HG03175 (cell line): Measurements from ENCODE around the gene ZMYND12.
"Not testable (repeated sequence)": the region's sequence is repeated elsewhere in the genome, so short reads cannot be mapped to it uniquely, and the experiment has no call there.

ENCODE experiments used
- ATAC-seq: cut with Tn5 transposase; IDR thresholded peaks from one replicate; pipeline ENCODE4 v1.9.1; 2021; ENCODE audit warnings: mild to moderate bottlenecking, moderate library complexity; ENCODE audit not compliant: unreplicated experiment

The ZMYND12 gene

GRCh38 chr1:42456010-42456753 is at the start of gene ZMYND12, which contains the start of gene PPCS:
Gene ZMYND12 (minus strand): TSS chr1:42456022. CDS start chr1:42455997, 25 bp downstream.
Gene PPCS (plus strand): TSS chr1:42456543. CDS start chr1:42456566, 23 bp downstream.
- ATAC-seq, result peak; percentile 85

GRCh38 chr1:42504535-42505128 is 48.8 kb upstream of the ZMYND12 start:
- ATAC-seq, result no peak

- ATAC-seq, result not testable (repeated sequence)
Observed at GRCh38 chr1:42502031-42502430, 46.2 kb upstream of the ZMYND12 start.

GRCh38 chr1:42490237-42490636 is 34.4 kb upstream of the ZMYND12 start:
- ATAC-seq, result no peak

GRCh38 chr1:42484382-42484781 is 28.6 kb upstream of the ZMYND12 start:
- no peak for ATAC-seq

DNA sequence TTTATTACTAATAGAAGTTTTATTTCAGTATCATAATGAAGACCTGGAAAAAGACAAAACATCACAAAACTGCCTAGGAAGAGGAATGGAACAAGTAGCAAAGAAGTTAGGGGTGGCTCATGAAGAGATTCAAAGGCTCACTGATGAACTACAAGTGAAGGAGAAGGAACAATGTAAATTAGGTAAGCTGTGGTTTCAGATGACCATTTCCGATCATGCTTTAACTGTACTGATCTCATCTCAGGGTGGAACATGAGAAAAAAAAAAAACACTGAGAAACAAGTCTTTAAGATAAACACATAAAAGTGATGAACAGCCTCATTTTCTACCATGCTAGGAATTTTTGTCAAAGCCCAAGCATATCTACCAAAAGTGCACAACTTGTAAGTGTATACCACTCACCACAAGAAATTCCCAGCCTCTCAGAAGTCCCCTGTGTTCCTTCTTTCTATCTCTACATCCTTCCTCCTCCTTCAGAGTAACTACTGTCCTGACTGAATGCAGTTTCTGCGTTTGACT is 26.9 kb upstream of the ZMYND12 start:
- no peak for ATAC-seq

GRCh38 chr1:42480921-42481320 is 25.1 kb upstream of the ZMYND12 start:
- no peak for ATAC-seq

DNA sequence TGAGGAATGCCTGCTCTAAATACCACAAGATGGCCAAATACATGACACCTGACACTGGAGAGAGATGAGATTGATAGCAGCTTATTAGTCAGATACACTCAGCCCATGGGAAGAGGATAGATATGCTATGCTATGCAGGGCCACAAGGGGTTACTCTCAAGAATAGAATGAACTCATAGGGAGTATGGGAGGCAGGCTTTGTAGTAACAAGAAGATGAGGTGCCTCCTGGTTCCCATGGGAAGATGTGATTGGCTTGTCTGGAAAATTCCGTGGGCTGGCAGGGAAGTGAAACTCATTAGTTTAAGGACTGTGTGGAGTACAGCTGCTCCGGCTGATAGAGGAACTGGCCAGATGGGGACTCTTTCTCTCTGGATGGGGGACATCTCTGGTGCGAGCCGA is 23.8 kb upstream of the ZMYND12 start:
- ATAC-seq, result no peak

GRCh38 chr1:42477775-42478174 is 22.0 kb upstream of the ZMYND12 start:
- ATAC-seq, result no peak

- not testable (repeated sequence) for ATAC-seq
Observed at GRCh38 chr1:42477354-42477753, 21.5 kb upstream of the ZMYND12 start.

DNA sequence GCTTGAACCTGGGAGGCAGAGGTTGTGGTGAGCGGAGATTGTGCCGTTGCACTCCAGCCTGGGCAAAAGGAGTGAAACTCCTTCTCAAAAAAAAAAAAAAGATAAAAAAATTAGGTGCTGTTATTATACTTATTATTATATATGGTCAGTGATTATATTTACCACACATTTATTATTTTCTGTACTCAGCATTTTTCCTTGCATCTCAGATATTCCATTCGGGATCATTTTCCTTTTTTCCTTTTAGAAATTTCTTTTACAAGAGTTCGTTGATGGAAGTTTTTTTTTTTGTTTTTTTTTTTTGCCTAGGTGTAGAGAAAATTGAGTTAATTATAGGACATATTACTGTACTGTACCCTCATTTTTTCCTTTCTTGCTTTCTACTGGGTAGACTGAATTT is 20.8 kb upstream of the ZMYND12 start:
- ATAC-seq, result no peak

GRCh38 chr1:42469727-42470126 is 13.9 kb upstream of the ZMYND12 start:
- ATAC-seq, result no peak

DNA sequence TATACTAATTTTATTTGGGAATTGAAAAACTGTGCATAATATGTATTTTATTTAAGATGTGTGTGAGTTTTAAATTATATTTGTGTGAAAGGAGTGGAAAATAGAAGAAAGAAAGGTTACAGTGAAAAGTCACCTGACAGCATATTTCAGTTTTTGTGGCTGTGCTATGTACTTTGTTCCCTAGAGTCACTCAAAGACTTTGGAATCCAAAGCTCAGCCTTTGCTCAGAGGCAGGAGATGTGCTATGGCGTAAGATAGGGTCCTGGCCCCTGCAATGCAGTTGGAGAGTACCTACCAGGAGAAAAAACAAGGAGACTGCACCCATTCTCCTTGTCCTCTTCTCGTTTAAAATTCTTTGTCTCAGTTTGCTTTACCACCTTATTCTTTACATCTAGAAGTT is 10.2 kb upstream of the ZMYND12 start:
- ATAC-seq, result no peak

GRCh38 chr1:42463921-42464320 is 8.1 kb upstream of the ZMYND12 start:
- no peak for ATAC-seq

GRCh38 chr1:42462828-42463763 is 7.3 kb upstream of the ZMYND12 start, which contains the start of gene CCDC30:
Gene CCDC30 (plus strand): TSS chr1:42463286. CDS start chr1:42480552, 17,266 bp downstream.
- ATAC-seq, result peak; percentile 98

DNA sequence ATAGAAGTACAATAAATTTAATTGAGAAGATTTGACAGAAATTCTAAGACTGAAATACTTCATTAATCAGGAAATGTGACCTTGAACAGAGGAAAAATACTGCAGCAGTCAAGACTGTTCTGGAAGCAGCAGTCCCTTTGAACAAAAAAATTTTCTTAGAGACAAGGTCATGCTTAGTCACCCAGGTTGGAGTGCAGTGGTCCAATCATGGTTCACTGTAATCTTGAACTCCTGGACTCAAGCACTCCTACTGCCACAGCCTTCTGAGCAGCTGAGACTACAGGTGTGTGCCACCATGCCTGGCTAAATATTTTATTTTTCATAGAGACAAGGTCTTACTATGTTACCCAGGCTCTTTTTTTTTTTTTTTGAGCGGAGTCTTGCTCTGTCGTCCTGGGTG is 5.4 kb upstream of the ZMYND12 start:
- no peak for ATAC-seq

DNA sequence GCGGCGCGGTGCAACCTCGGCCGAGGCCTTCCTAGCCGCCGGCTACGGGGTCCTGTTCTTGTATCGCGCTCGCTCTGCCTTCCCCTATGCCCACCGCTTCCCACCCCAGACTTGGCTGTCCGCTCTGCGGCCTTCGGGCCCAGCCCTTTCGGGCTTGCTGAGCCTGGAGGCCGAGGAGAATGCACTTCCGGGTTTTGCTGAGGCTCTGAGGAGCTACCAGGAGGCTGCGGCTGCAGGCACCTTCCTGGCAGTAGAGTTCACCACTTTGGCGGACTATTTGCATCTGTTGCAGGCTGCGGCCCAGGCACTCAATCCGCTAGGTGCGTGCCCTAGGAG is 900 bp upstream of the ZMYND12 start:
- peak; percentile 55 for ATAC-seq

DNA sequence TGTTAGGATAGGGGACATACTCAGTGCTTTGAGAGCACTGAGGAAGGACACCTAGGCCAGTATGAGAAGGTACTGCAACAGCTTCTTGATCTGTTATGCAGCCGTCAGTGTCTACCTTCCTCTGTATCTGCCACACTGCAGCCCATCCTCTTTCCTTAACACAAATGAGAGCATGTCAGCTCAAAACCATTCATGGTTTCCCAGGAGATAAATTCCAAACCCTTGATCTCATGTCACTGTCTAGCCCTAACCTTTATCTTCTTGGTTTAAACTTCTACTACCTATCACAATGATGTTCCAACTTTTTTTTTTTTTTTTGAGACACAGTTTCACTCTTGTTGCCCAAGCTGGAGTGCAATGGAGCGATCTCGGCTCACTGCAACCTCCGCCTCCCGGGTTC is 1.4 kb downstream of the ZMYND12 start:
- no peak for ATAC-seq

- ATAC-seq, result no peak
Observed at GRCh38 chr1:42453386-42453785, 2.4 kb downstream of the ZMYND12 start.

DNA sequence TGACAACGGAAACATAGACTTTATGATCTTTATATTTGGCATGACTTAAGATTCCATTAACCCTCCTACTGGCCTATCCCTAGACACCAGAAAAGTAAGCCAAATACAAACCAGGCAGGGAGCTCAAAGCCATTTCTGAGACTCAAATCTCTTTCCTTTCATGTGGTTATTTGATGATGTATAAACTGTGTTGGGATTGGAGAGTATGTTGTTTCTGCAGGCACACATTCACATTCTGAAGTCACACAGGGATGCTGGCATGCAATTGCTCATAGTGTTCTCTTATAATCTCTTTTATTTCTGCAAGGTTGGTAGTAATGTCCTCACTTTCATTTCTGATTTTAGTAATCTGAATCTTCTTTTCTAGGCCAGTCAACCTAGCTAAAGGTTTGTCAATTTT is 5.8 kb downstream of the ZMYND12 start:
- no peak for ATAC-seq

DNA sequence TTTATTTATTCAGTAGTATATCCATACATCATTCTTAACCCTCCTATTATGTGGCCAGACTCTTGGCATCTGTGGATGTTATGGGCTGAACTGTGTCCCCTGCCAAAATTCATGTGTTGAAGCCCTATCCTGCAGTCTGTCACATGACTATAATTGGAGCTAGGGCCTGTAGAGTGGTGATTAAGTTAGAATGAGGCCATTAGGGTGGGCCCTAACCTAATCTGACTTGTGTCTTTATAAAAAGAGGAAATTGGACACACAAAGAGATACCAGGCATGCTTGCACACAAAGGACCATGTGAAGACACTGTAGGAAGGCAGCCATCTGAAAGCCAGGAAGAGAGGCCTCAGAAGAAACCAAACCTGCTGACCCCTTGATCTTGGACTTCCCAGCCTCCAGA is 6.6 kb downstream of the ZMYND12 start:
- no peak for ATAC-seq
